ENCODE measurements around the gene KRTAP20-1.

DNA sequence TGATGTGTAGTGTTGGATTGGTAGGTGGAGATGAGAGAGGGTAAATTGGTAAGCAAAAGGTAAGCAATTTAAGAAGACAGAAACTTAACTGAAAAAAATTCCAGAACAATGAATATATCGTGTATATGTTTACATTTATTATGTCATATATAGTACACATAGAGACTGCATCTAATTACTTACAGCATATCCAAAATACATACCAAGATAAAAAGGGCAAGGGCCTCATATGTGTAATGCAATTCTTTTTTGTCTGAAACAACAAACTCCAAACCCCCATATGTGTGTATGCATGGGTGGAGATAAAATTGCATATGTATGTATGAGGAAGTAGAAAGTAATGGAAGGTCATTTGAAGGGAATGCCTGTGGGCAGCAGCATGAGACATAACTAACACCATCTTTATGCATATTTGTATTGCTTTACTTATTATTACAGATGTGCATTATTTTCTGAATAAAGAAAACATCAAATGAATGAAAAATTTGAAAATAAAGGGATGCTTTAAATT is 30.7 kb downstream of the KRTAP20-1 start:
- TF ChIP-seq CTCF (IDR thresholded peaks at IDR 0.05; ENCODE audit: borderline replicate concordance, extremely low read depth, low read length, poor library complexity, severe bottlenecking) = no peak
- TF ChIP-seq EZH2 (IDR thresholded peaks at IDR 0.05; ENCODE audit: borderline replicate concordance, low read depth, low read length, severe bottlenecking) = no peak

Data from DND-41 (cell line).